ENCODE data around the gene ATP13A5.

Gene ATP13A5

GRCh38 chr3:193269343-193270028 is 109.1 kb downstream of the ATP13A5 start:
- no peak for DNase-seq (ENCODE audit: low read depth)

DNA sequence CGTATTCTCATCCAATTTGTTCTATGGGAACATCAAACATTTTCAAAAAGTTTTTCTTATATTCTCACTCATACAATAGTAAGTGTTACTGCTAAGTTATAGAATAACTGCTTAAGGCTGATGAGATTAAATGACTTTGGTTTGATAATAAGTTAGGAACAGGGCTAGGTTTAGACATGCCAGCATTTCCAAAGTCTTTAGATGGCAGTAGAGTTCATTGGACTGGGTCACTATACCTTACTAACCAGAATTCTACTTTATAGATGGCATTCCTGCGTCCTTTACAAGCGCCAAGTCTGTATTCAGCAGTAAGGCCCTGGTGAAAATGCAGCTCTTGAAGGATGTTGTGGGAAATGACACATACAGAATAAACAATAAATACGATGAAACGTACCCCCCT is 115.8 kb downstream of the ATP13A5 start:
- no peak for DNase-seq (ENCODE audit: low read depth)

DNA sequence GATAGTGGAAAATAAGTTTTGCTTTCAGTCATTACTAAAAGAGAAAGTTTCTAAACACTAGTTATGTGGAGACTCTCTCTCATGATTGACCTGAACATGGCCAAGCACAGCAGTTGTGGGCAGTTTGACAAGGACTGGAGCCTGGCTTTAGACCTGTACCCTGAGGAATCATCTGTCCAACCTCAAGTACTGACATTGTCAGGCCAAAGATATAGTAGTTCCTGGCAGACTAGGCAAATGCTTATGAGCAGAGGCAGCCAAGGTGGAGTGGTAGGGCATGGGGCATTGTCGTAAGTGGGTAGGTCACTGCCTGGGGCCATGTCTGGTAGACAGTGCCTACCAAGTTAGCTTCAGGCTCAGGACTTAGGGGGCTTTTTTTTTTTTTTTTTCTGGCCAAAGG is 116.6 kb downstream of the ATP13A5 start:
- no peak for DNase-seq (ENCODE audit: low read depth)

DNA sequence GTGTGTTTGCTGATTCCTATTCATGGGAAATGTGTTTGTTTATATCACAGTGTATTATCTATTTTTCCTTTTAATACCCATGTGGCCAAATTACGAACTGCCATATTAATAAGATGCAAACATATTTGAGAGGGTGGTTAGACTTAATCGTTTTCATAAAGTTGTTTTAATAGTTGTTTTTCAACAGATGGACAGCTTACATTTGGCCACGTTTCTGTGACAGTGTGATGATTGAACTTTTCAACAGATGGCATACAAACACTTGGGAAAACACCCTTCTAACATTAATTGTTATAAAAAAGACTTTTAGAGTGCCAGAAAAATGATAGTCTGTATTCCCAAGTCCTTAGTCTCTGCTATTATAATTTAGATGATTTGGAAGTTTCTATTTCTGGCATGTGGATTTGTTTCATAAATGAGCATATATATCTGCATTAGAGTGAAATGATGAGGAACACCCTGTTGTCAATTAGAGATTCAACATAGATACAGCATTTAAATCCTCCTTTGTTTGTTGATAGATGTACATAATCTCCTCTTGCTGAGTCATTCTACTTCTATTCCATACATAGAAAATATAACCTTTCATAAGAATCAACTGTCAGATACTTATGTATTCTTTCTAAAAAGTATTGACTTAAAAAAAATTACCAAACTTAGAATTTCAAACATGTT is 124.4 kb downstream of the ATP13A5 start:
- no peak for DNase-seq (ENCODE audit: low read depth)

DNA sequence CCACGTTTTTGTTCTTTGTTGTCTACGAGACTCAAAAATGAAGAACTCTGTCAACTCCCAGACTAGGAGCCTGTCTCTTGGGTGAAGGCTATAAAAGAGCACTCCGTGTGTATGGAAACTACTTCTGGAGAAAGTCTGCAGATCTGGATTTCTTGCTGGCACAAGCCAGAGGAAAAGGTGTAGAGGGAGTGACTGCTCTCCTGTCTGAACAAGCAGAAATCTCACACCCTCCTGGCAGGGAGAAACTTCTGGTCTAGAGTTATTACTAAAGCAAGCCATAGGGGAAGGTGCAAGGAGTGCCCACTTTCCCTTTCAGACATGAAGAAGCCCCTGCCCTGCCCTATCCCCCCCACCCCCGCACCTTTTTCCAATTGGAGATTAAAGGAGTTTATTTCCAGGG is 128.1 kb downstream of the ATP13A5 start:
- DNase-seq (ENCODE audit: low read depth), result no peak

DNA sequence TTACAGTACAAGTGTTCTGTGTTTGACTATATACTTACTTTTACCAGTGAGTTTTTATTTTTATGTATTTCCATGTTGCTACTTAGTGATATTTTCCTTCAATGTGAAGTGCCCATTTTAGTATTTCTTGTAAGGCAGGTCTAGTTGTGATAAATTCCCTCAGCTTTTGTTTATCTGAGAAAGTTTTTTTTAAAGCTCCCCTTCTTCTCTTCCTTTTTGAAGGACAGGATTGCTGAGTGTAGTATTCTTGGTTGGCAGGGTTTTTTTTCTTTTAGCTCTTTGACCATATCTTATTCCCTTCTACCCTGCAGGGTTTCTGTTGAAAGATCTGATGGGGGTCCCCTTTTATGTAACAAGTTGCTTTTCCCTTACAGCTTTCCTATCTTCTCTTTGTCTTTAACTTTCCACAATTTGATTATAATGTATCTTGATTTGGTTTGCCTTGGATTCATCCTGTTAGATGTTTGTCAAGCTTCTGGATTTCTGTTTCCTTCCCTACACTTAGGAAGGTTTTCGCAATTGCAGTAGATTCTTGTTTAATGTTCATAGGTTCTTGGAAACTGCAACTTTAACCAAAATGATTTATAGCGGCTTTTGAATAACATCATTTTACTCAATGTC is 129.6 kb downstream of the ATP13A5 start:
- DNase-seq (ENCODE audit: low read depth), result no peak

GRCh38 chr3:193243571-193243970 is 135.0 kb downstream of the ATP13A5 start:
- no peak for DNase-seq (ENCODE audit: low read depth)

DNA sequence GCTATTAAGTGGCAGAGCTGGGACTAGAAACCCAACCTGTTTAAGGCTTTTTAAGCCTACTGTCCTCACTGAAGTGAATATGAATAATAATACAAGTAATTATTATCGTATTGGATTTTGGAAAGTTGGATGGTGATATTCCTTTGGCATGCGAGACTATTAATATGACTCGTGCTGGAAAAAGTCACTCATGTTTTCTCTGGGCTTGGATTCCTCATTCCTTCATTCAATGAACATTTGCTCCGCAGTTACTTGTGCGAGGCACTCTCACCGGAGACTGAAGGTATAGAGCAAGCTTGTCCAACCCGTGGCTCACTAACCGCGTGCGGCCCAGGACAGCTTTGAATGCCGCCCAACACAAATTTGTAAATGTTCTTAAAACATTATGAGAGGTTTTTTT is 136.8 kb downstream of the ATP13A5 start:
- no peak for DNase-seq (ENCODE audit: low read depth)

DNA sequence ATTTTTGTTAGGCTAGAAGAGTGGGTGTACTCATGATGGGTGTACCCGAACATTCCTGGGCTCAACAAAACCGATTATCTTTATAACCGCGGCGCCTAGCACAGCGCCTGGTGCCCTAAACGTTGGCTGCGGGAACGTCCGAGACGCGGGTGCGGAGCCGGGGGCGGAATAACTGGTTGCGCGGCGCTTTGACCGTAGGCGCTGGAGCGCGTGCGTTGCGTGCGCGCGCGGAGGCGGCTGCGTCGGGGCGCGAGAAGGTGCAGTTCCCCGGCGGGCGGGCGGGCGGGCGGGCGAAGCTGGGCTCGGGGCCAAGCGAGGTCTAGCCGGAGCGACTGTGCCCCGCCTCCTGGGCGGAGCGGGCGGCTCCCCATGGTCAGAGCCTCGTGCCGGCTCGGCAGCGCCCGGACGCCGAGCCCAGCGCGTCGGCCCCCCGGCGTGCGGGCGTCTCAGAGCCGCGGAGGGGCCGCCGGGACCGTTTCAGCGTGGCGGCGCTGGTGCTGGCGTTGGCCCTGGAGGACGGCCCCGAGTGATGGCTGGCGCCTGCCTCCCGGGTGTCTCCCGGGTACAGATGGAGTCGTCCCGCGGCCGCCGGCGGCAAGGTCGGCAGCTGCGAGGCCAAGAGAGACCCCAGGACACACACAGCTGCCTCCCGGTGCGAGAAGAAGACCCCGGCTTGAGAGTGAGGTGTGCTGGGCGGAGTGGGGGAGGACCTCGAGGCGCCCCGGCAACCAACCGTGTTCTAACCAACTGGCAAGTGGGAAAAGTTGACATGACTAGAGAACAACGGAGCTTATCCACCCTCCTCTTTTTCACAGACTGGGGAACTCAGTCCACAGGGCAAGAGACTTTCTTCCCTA is 137.5 kb downstream of the ATP13A5 start, which contains the start of gene PLAAT1:
Gene PLAAT1 (plus strand): TSS at position 373 of the 857 bp plus-strand sequence. CDS start 14,429 bp downstream, outside the sequence.
- no peak for DNase-seq (ENCODE audit: low read depth)

GRCh38 chr3:193240436-193240849 is 138.1 kb downstream of the ATP13A5 start:
- DNase-seq (ENCODE audit: low read depth), result no peak

GRCh38 chr3:193237030-193237429 is 141.5 kb downstream of the ATP13A5 start:
- no peak for DNase-seq (ENCODE audit: low read depth)

DNA sequence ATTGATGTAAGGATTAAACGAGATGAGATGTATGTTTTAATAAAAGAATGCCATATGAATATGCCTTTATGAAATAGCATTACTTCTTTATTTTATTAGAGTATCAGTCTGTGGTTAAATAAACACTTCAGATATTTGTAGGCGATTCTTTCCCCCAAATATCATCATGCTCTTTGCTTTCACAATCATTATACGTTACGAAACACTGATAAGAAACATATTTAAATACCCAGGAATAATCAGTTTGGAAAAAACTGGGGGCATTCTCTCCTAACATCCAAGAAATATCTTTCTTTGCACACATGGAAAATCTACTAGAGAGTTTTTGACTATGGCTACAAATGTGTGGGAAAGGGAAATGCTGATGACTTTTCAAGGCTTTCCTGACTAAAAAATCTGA is 142.0 kb downstream of the ATP13A5 start:
- no peak for DNase-seq (ENCODE audit: low read depth)

DNA sequence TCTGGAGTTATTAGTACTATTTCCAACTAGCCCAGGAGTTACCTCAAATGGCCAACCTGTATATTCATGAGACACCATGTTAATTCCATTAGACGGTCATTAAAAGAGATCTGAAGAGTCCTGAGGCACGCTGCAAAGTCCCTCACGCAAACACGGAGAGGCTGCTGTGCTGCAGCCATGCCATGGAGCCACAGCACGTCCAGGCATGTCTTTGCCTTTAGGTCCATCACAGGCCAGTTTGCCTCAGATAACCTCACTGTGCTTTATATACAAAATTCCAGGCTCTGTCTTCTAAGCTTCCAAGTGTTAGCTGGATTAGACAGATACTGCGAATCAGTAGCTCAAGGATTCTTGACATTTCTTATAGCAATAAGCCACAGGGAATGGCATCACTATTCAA is 147.4 kb downstream of the ATP13A5 start:
- DNase-seq (ENCODE audit: low read depth), result no peak

DNA sequence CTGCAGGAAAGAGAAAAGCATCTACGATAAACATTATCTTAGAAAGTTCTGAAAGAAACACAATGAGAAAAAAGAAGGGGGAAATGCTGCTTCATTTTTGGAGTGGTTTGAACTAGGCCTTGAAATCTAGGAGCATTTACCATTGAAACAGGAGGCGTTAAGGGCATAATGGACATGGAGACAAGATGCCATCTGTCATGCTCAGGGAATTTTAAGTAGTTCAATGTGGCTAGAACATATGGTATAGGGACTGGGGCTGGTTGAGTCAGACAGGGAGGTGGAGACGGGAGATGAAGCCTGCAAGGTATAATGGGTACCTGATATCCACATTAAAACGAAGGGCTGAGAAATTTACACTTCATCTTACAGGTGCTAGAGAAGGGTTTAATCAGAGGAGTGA is 147.9 kb downstream of the ATP13A5 start:
- no peak for DNase-seq (ENCODE audit: low read depth)

DNA sequence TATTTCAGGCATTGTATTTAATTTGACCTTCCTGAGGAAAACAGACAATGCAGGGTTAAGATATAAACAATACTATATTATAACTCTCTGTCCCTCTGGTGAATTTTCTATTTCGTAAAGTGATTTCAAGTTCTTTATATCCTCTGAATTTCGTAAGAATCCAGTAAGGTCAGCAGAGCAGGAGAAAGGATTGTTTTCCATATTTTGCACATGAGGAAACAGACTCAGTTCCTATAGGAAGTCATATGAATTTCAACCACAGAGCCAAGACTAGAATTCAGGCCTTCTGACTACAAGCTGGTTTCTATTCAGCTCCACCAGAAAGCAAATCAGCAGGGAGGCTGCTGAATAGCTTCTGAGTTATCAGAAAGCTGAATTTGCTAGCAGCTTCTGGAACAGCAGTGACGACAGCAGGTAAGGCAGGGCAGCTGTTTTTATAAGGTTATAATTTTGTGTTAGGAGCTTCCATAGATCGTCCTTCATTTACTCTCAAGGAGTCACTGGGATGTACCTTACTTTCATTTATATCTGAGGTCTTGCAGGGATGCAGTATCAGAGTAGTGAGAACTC is 148.6 kb downstream of the ATP13A5 start:
- DNase-seq (ENCODE audit: low read depth), result no peak

GRCh38 chr3:193228206-193228605 is 150.3 kb downstream of the ATP13A5 start:
- DNase-seq (ENCODE audit: low read depth), result no peak

DNA sequence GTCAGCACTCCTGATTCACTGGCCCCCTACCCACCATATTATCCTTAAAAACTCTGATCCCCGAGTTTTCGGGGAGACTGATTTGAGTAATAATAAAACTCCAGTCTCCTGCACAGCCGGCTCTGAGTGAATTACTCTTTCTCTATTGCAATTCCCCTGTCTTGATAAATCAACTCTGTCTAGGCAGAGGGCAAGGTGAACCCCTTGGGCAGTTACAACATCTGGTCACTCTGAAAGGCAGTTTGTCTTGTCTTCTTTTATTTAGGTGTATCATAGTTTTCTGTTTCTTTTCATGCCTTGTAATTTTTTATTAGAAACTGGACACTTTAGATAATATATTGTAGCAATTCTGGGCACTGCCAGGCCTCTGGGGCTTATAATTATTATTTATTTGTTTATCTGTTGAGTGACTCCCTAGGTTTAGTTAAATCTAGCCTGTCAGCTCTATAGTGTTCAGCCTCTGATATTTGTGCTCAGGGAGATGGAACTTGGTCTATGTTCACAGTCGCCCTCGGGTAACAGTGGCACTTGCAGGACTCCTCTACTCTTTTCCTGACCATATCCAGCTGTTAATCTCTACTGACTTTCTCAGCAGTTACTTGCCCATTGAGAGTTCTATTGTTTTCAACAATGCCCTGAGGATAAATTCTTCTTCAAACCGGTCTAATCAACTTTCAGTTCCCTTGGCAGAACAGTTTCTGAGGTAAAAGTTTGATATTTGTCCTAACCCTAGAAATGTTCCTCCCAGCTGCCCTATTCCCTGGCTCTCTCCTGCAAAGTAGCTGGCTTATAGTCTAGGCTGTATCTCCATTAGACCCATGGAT is 153.0 kb downstream of the ATP13A5 start:
- DNase-seq (ENCODE audit: low read depth), result no peak

Measured in activated T-cell treated with anti-CD3 and anti-CD28 coated beads for 24 hours (primary cell).